CD4-positive, alpha-beta T cell treated with Interleukin-6 for 4 hours (primary cell): ENCODE data around the gene PI4K2A.
"Not testable (repeated sequence)": the region's sequence is repeated elsewhere in the genome, so short reads cannot be mapped to it uniquely, and the experiment has no call there.

Experiments used
- DNase-seq: peaks from one replicate; pipeline ENCODE4 v3.0.0-alpha.2; 2020; ENCODE audit warnings: mixed read lengths

PI4K2A gene

GRCh38 chr10:97632949-97633884 lies 7.3 kb upstream of the PI4K2A start, which contains the start of gene MORN4:
TSS of gene MORN4 (minus strand) at chr10:97633500. CDS start at chr10:97619653, 13,847 bp downstream.
- peak; percentile 92 for DNase-seq

GRCh38 chr10:97633921-97634320 lies 6.5 kb upstream of the PI4K2A start:
- peak; percentile 2 for DNase-seq

GRCh38 chr10:97635577-97635976 lies 4.9 kb upstream of the PI4K2A start:
- no peak for DNase-seq

GRCh38 chr10:97639090-97639489 lies 1.4 kb upstream of the PI4K2A start:
- not testable (repeated sequence) for DNase-seq

GRCh38 chr10:97640868-97641811 lies 669 bp downstream of the PI4K2A start:
- DNase-seq = peak; percentile 21

GRCh38 chr10:97642471-97643159 lies 2.1 kb downstream of the PI4K2A start:
- DNase-seq = not testable (repeated sequence)

GRCh38 chr10:97643441-97643985 lies 3.0 kb downstream of the PI4K2A start:
- DNase-seq = no peak

GRCh38 chr10:97644936-97645335 lies 4.5 kb downstream of the PI4K2A start:
- DNase-seq = no peak

- no peak for DNase-seq
These were observed 7.1 kb downstream of the PI4K2A start for GRCh38 chr10:97647556-97647955.

- DNase-seq = peak; percentile 34
These were observed 8.3 kb downstream of the PI4K2A start for GRCh38 chr10:97648562-97649404.

GRCh38 chr10:97649405-97649750 lies 8.9 kb downstream of the PI4K2A start:
- not testable (repeated sequence) for DNase-seq

GRCh38 chr10:97650726-97651125 lies 10.3 kb downstream of the PI4K2A start:
- DNase-seq = no peak

- DNase-seq = no peak
These were observed 11.3 kb downstream of the PI4K2A start for GRCh38 chr10:97651773-97652172.

GRCh38 chr10:97656777-97657176 lies 16.3 kb downstream of the PI4K2A start:
- no peak for DNase-seq

GRCh38 chr10:97659589-97659988 lies 19.1 kb downstream of the PI4K2A start:
- no peak for DNase-seq

- no peak for DNase-seq
These were observed 23.9 kb downstream of the PI4K2A start for GRCh38 chr10:97664282-97664850.

GRCh38 chr10:97666992-97667391 lies 26.5 kb downstream of the PI4K2A start:
- DNase-seq = no peak

GRCh38 chr10:97667463-97667862 lies 27.0 kb downstream of the PI4K2A start:
- DNase-seq = no peak

GRCh38 chr10:97669571-97669970 lies 29.1 kb downstream of the PI4K2A start:
- no peak for DNase-seq

GRCh38 chr10:97673736-97674525 lies 33.5 kb downstream of the PI4K2A start:
- no peak for DNase-seq
